HepG2 (cell line): ENCODE measurements around the gene TCF23. TPM values are rescaled to one million over a fixed set of nuclear protein-coding genes. Genes with fewer than 3 reads are reported as not detected.
A peak's percentile ranks its signal among the peaks of the same experiment; 100 is the strongest.

Source experiments
- ATAC-seq: fragments of 200-7000 bp; cut with Tn5 transposase; 3 replicates; pipeline ENCODE4 v1.9.1; 2020; ENCODE audit warnings: mild to moderate bottlenecking, moderate library complexity
- BruUV-seq: library from RNA; stranded (reverse); fragments of 400-500 nt; replicated peaks from 2 replicates; lab custom pipeline; 2021; lab: Mats Ljungman, UMichigan
- CTCF ChIA-PET: fragments of 300-600 bp; formaldehyde crosslinking; extraction: SDS; loops from one replicate; lab custom pipeline; 2021; ENCODE audit warnings: low total read pairs, inconsistent platforms, low intra/inter-chr PET ratio; lab: Yijun Ruan, JAX
- POLR2A ChIA-PET: fragments of 350-600 bp; sonication (Branson Sonifier 250); formaldehyde crosslinking; loops from one replicate; lab custom pipeline; 2020; ENCODE audit warnings: antibody characterized with exemption, inconsistent platforms; lab: Yijun Ruan, JAX
- DNase-seq: peaks from one replicate; pipeline ENCODE4 v3.0.0-alpha.2; 2015; ENCODE audit warnings: low spot score
- FAIRE-seq: peaks from 3 replicates; lab custom pipeline; 2011; peaks lifted over from hg19 to GRCh38; lab: Jason Lieb, UNC
- H2AFZ ChIP-seq: one replicate; pipeline ENCODE4 v1.6.1; 2011; ENCODE audit warnings: low read length, inconsistent platforms
- H3K27ac ChIP-seq: fragments of 300-600 bp; 3 replicates; pipeline ENCODE4 v1.8.0; 2011; ENCODE audit warnings: mixed run types, mild to moderate bottlenecking, mixed read lengths, low read length, inconsistent platforms; ENCODE audit not compliant: insufficient read depth; ENCODE audit errors: extremely low read length
- H3K27me3 ChIP-seq, 2 experiments: fragments of 200-600 bp in 1 of 2; 2 replicates in 1 of 2; 3 replicates in 1 of 2; pipeline versions ENCODE4 v1.6.0 to v1.8.0; 2011; ENCODE audit warnings: low read length in 2 of 2, mild to moderate bottlenecking in 2 of 2, moderate library complexity in 2 of 2, inconsistent platforms in 1 of 2; ENCODE audit not compliant: insufficient read depth in 2 of 2, control insufficient read depth in 1 of 2
- H3K36me3 ChIP-seq, 2 experiments: fragments of 200-600 bp in 1 of 2; replicated peaks in 1 of 2; 2 replicates in 1 of 2; 3 replicates in 1 of 2; pipeline versions ENCODE4 v1.5.1 to v1.8.0; 2011; ENCODE audit warnings: low read length in 2 of 2, inconsistent platforms in 1 of 2; ENCODE audit not compliant: insufficient read depth in 2 of 2, control insufficient read depth in 1 of 2
- H3K4me1 ChIP-seq: 2 replicates; pipeline ENCODE4 v1.5.1; 2012; ENCODE audit warnings: low read length, inconsistent platforms; ENCODE audit not compliant: insufficient read depth
- H3K4me2 ChIP-seq: 2 replicates; pipeline ENCODE4 v1.6.0; 2011; ENCODE audit warnings: low read depth, low read length, inconsistent platforms
- H3K4me3 ChIP-seq, 3 experiments: fragments of 200-600 bp in 1 of 3; sonication (generic), shearing (Covaris generic) in 1 of 3; replicated peaks in 1 of 3; 2 replicates each; pipeline ENCODE4 v1.5.1; 2011 to 2016; ENCODE audit warnings: low read length in 3 of 3, inconsistent platforms in 2 of 3, low read depth in 2 of 3, mild to moderate bottlenecking in 2 of 3, control low read depth in 1 of 3, mixed read lengths in 1 of 3; ENCODE audit not compliant: insufficient read depth in 1 of 3
- H3K79me2 ChIP-seq: one replicate; pipeline ENCODE4 v1.6.1; 2011; ENCODE audit warnings: low read length, inconsistent platforms; ENCODE audit not compliant: insufficient read depth
- H3K9ac ChIP-seq: 2 replicates; pipeline ENCODE4 v1.6.0; 2011; ENCODE audit warnings: mild to moderate bottlenecking, low read depth, low read length, inconsistent platforms; ENCODE audit not compliant: insufficient read depth
- H3K9me3 ChIP-seq: 2 replicates; pipeline ENCODE4 v1.5.1; 2012; ENCODE audit warnings: mild to moderate bottlenecking, low read length
- H4K20me1 ChIP-seq: 2 replicates; pipeline ENCODE4 v1.6.0; 2011; ENCODE audit warnings: inconsistent platforms, mild to moderate bottlenecking, low read length, moderate library complexity; ENCODE audit not compliant: insufficient read depth
- CC2D1A ChIP-seq: sonication (generic); formaldehyde crosslinking; IDR thresholded peaks from 2 replicates; pipeline ENCODE4 v1.8.1; 2023; ENCODE audit warnings: mild to moderate bottlenecking, missing genetic modification reagents
- CEBPG ChIP-seq: IDR thresholded peaks from 2 replicates; pipeline ENCODE4 v1.6.1; 2016
- DDIT3 ChIP-seq: sonication (generic); formaldehyde crosslinking; IDR thresholded peaks from 2 replicates; pipeline ENCODE4 v1.4.0; 2020; ENCODE audit warnings: mild to moderate bottlenecking, missing genetic modification reagents
- EEA1 ChIP-seq: sonication (generic); formaldehyde crosslinking; IDR thresholded peaks from 2 replicates; pipeline ENCODE4 v1.5.1; 2020; ENCODE audit warnings: mild to moderate bottlenecking, missing genetic modification reagents, borderline replicate concordance
- HMG20A ChIP-seq: IDR thresholded peaks from 2 replicates; pipeline ENCODE4 v1.6.1; 2016; ENCODE audit warnings: borderline replicate concordance
- HMGA1 ChIP-seq: sonication (generic); formaldehyde crosslinking; conservative IDR thresholded peaks from 2 replicates; pipeline ENCODE4 v1.4.0; 2020; ENCODE audit warnings: missing genetic modification reagents
- KMT2B ChIP-seq: IDR thresholded peaks from 2 replicates; pipeline ENCODE4 v1.6.1; 2016; ENCODE audit warnings: missing genetic modification reagents, missing compliant biosample characterization
- MEIS2 ChIP-seq: sonication (generic); formaldehyde crosslinking; IDR thresholded peaks from 2 replicates; pipeline ENCODE4 v1.9.0; 2021; ENCODE audit warnings: mild to moderate bottlenecking, missing genetic modification reagents
- NFRKB ChIP-seq: fragments of 450-650 bp; IDR thresholded peaks from 2 replicates; pipeline ENCODE4 v1.6.1; 2017
- PBX2 ChIP-seq: IDR thresholded peaks from 2 replicates; pipeline ENCODE4 v1.6.1; 2016; ENCODE audit warnings: control low read depth
- POLR2A ChIP-seq, 2 experiments: IDR thresholded peaks; 2 replicates each; pipeline ENCODE4 v1.6.1; 2011; ENCODE audit warnings: low read depth in 2 of 2, low read length in 2 of 2, mild to moderate bottlenecking in 1 of 2, moderate library complexity in 1 of 2; ENCODE audit not compliant: insufficient read depth in 1 of 2
- SALL2 ChIP-seq: sonication (generic); formaldehyde crosslinking; IDR thresholded peaks from 2 replicates; pipeline ENCODE4 v1.8.1; 2023; ENCODE audit warnings: mild to moderate bottlenecking, missing genetic modification reagents, inconsistent platforms
- SMAD3 ChIP-seq: sonication (generic); formaldehyde crosslinking; IDR thresholded peaks from 2 replicates; pipeline ENCODE4 v1.4.0; 2020; ENCODE audit warnings: missing genetic modification reagents
- TEF ChIP-seq: sonication (generic); formaldehyde crosslinking; IDR thresholded peaks from 2 replicates; pipeline ENCODE4 v1.5.0; 2020; ENCODE audit warnings: missing genetic modification reagents
- WIZ ChIP-seq: sonication (generic); formaldehyde crosslinking; IDR thresholded peaks from 2 replicates; pipeline ENCODE4 v1.5.1; 2020; ENCODE audit warnings: mild to moderate bottlenecking, missing genetic modification reagents
- ZFYVE20 ChIP-seq: sonication (generic); formaldehyde crosslinking; IDR thresholded peaks from 2 replicates; pipeline ENCODE4 v1.8.0; 2023; ENCODE audit warnings: low read depth, mild to moderate bottlenecking, moderate library complexity, missing genetic modification reagents, borderline replicate concordance
- ZKSCAN8 ChIP-seq: IDR thresholded peaks from 2 replicates; pipeline ENCODE4 v1.6.1; 2016; ENCODE audit warnings: borderline replicate concordance, missing genetic modification reagents, missing compliant biosample characterization
- ZNF264 ChIP-seq: sonication (generic); formaldehyde crosslinking; IDR thresholded peaks from 2 replicates; pipeline ENCODE4 v1.4.0; 2020; ENCODE audit warnings: missing genetic modification reagents
- ZNF646 ChIP-seq: sonication (generic); formaldehyde crosslinking; IDR thresholded peaks from 2 replicates; pipeline ENCODE4 v1.9.0; 2021; ENCODE audit warnings: mild to moderate bottlenecking, missing genetic modification reagents
- WGBS: methylation state at CpG from one replicate; pipeline ENCODE4 v1.1.6; 2017; ENCODE audit warnings: low lambda C conversion rate; 5-methylcytosine and 5-hydroxymethylcytosine counted together
- in situ Hi-C: cut with HindIII; loops from 2 replicates; pipeline ENCODE4 v1.10.0; 2017; ENCODE audit warnings: low pct_unique_long_range_greater_than_20kb; ENCODE audit not compliant: extremely low pct_ligation_motif_present
- intact Hi-C: fragments of 100-400 bp; cut with micrococcal nuclease; formaldehyde crosslinking; loops from one replicate; pipeline ENCODE4 v1.10.0; 2022; ENCODE audit not compliant: unreplicated experiment
- polyA plus RNA-seq, 8 experiments: library from polyadenylated mRNA; depleted of rRNA in 3 of 8; stranded (reverse) in 7 of 8; unstranded in 1 of 8; fragments of >200 nt; fragmentation: Illumina TruSeq in 4 of 8; extraction: Trizol in 4 of 8; gene quantifications; 2 replicates each; pipeline versions ENCODE4 v1.2.1 to v1.2.3, GENCODE V29; 2011 to 2016; ENCODE audit warnings: low read depth in 4 of 8, missing spikeins in 1 of 8, mixed read lengths in 1 of 8; ENCODE audit not compliant: insufficient read depth in 1 of 8
- total RNA-seq, 5 experiments: library from RNA; depleted of rRNA; stranded (reverse); fragments of >200 nt; fragmentation: Illumina TruSeq; extraction: Trizol; gene quantifications; 2 replicates each; pipeline ENCODE4 v1.2.3, GENCODE V29; 2016; ENCODE audit warnings: low read depth in 1 of 5

The TCF23 gene
- total and polyA plus RNA-seq, 2 of the 13 experiments (the other 11 are each of a cell fraction or from before 2014, with no cell fraction given), result 0.02 to 1.4 TPM

GRCh38 chr2:27126252-27126710 is 22.5 kb upstream of the TCF23 start:
- Histone ChIP-seq H3K27ac (no peak overlapping the region), H3K4me2 (0 out of 2 replicates have a peak overlapping the region, but pooled peaks have one; percentile 2), H3K4me1 (peaks cover 53% of the 10 kb centered on the region), H3K36me3 (peaks cover 6 to 12% of the 10 kb centered on the region in 2 experiments), H4K20me1 (no peaks in the 10 kb centered on the region), H2AFZ (no peak overlapping the region), H3K79me2 (no peaks in the 10 kb centered on the region), H3K4me3 (no peak overlapping the region), H3K9me3 (no peaks in the 10 kb centered on the region), H3K9ac (no peak overlapping the region), H3K27me3 (peaks cover 0 to 22% of the 10 kb centered on the region in 2 experiments; a peak in 3 of 5 replicates)
- intact Hi-C loops (no loop called here), in situ Hi-C loops (no loop called here)
- 20% methylated on average over 5 of the region's 5 CpGs for WGBS
- DNase-seq (peak; percentile 46), ATAC-seq (peak; percentile 11), FAIRE-seq (peak; percentile 64)
- no TSS peak for BruUV-seq
- POLR2A ChIA-PET, result interaction anchor here (1.0 to 5.3 kb wide), 4 partner anchors 7 to 75 kb away, joined by 3 to 76 read pairs (median 4); partner anchors contain the start of genes AGBL5 and PREB
- CTCF ChIA-PET, result no interaction called here
- TF ChIP-seq SMAD3 (CRISPR knock-in tag) (peak; percentile 29; the same call in 1 of the 2 replicates), KMT2B (CRISPR knock-in tag) (no peak), ZKSCAN8 (CRISPR knock-in tag) (no peak), CC2D1A (CRISPR knock-in tag) (no peak), DDIT3 (no peak), ZFYVE20 (CRISPR knock-in tag) (no peak), POLR2A (IDR thresholded peaks at IDR 0.05; ENCODE audit: insufficient read depth in 1 of 2, low read depth in 2 of 2, low read length in 2 of 2) (peak in 1 of 2 experiments; percentile 5; a peak in 1 of 4 replicates), ZNF646 (CRISPR knock-in tag) (no peak), SALL2 (CRISPR knock-in tag) (no peak), HMGA1 (CRISPR knock-in tag) (no peak), TEF (no peak), ZNF264 (CRISPR knock-in tag) (0 out of 2 replicates have a peak, but pooled peaks have one; percentile 45), EEA1 (CRISPR knock-in tag) (no peak), NFRKB (no peak), HMG20A (peak; percentile 23), CEBPG (CRISPR knock-in tag) (peak; percentile 50; the same call in 1 of the 2 replicates), WIZ (CRISPR knock-in tag) (peak; percentile 44; the same call in 1 of the 2 replicates), PBX2 (CRISPR knock-in tag) (0 out of 2 replicates have a peak, but pooled peaks have one; percentile 14), MEIS2 (CRISPR knock-in tag) (no peak)
